H1 (cell line): ENCODE data around the gene HSFX2. TPM values are rescaled to one million over a fixed set of nuclear protein-coding genes. Genes with fewer than 3 reads are reported as not detected.

Experiments
- CTCF ChIA-PET: fragments of 300-600 bp; sonication (Branson Sonifier 250); formaldehyde crosslinking; loops from one replicate; lab custom pipeline; 2021; ENCODE audit not compliant: partially characterized antibody; lab: Charles Lee
- POLR2A ChIA-PET: fragments of 300-600 bp; sonication (Branson Sonifier 250); formaldehyde crosslinking; loops from one replicate; lab custom pipeline; 2021; ENCODE audit warnings: inconsistent platforms; ENCODE audit not compliant: partially characterized antibody; lab: Charles Lee
- DNase-seq, 2 experiments: peaks; one replicate each; pipeline versions ENCODE4 v3.0.0 to v3.0.0-alpha.2; 2010 to 2022; ENCODE audit warnings: low spot score in 2 of 2, low read depth in 1 of 2, mixed read lengths in 1 of 2
- FAIRE-seq: peaks from 2 replicates; lab custom pipeline; 2011; peaks lifted over from hg19 to GRCh38; lab: Jason Lieb, UNC
- H2AFZ ChIP-seq: 2 replicates; pipeline ENCODE4 v1.8.1; 2012; ENCODE audit warnings: low read length, inconsistent platforms
- H2AK5ac ChIP-seq: 2 replicates; pipeline ENCODE4 v1.6.1; 2013; ENCODE audit warnings: low read depth, low read length
- H2BK120ac ChIP-seq: replicated peaks from 2 replicates; pipeline ENCODE3; 2013; ENCODE audit warnings: low read depth, low read length, inconsistent platforms
- H2BK12ac ChIP-seq: 2 replicates; pipeline ENCODE4 v1.6.1; 2013; ENCODE audit warnings: low read depth, low read length
- H2BK15ac ChIP-seq: 2 replicates; pipeline ENCODE4 v1.6.1; 2013; ENCODE audit warnings: low read length
- H2BK20ac ChIP-seq: 2 replicates; pipeline ENCODE4 v1.6.1; 2013; ENCODE audit warnings: low read length
- H2BK5ac ChIP-seq: 2 replicates; pipeline ENCODE4 v1.6.1; 2013; ENCODE audit warnings: low read depth, low read length
- H3K14ac ChIP-seq: 2 replicates; pipeline ENCODE4 v1.6.1; 2013; ENCODE audit warnings: inconsistent platforms; ENCODE audit not compliant: insufficient read length
- H3K18ac ChIP-seq: 2 replicates; pipeline ENCODE4 v1.6.1; 2013; ENCODE audit warnings: low read length; ENCODE audit errors: extremely low read depth
- H3K23ac ChIP-seq: 2 replicates; pipeline ENCODE4 v1.6.1; 2013; ENCODE audit warnings: inconsistent platforms; ENCODE audit not compliant: insufficient read length
- H3K23me2 ChIP-seq: 2 replicates; pipeline ENCODE4 v1.6.1; 2013; ENCODE audit warnings: low read depth, low read length
- H3K27ac ChIP-seq: 2 replicates; pipeline ENCODE4 v1.6.1; 2011; ENCODE audit warnings: low read depth, low read length, inconsistent platforms
- H3K27me3 ChIP-seq, 4 experiments: replicated peaks in 1 of 4; 1 replicate in 1 of 4; 2 replicates in 3 of 4; pipeline versions ENCODE4 v1.6.1 to v1.8.1; 2011 to 2013; ENCODE audit warnings: low read length in 3 of 4, mild to moderate bottlenecking in 3 of 4, inconsistent platforms in 2 of 4, mixed read lengths in 2 of 4, moderate library complexity in 1 of 4; ENCODE audit not compliant: control insufficient read depth in 3 of 4, insufficient read depth in 3 of 4; ENCODE audit errors: extremely low read depth in 1 of 4
- H3K36me3 ChIP-seq, 4 experiments: 2 replicates each; pipeline versions ENCODE4 v1.6.1 to v1.8.1; 2011 to 2013; ENCODE audit warnings: mild to moderate bottlenecking in 4 of 4, low read length in 3 of 4, moderate library complexity in 2 of 4, control low read depth in 1 of 4, inconsistent platforms in 1 of 4; ENCODE audit not compliant: insufficient read depth in 4 of 4, control insufficient read depth in 2 of 4
- H3K4ac ChIP-seq: replicated peaks from 2 replicates; pipeline ENCODE3; 2013; ENCODE audit warnings: low read length, low read depth, mixed read lengths, inconsistent platforms; ENCODE audit not compliant: insufficient read length
- H3K4me1 ChIP-seq, 4 experiments: replicated peaks in 1 of 4; 1 replicate in 1 of 4; 2 replicates in 3 of 4; pipeline versions ENCODE4 v1.6.1 to v1.8.1; 2011 to 2013; ENCODE audit warnings: low read length in 3 of 4, inconsistent platforms in 2 of 4, mixed read lengths in 1 of 4; ENCODE audit not compliant: insufficient read depth in 4 of 4, control insufficient read depth in 3 of 4
- H3K4me2 ChIP-seq, 2 experiments: 2 replicates each; pipeline versions ENCODE4 v1.6.1 to v1.8.1; 2011 to 2013; ENCODE audit warnings: low read depth in 2 of 2, low read length in 2 of 2, control low read depth in 1 of 2, inconsistent platforms in 1 of 2, mild to moderate bottlenecking in 1 of 2; ENCODE audit not compliant: insufficient read depth in 1 of 2
- H3K4me3 ChIP-seq, 4 experiments: fragments of 200-600, 300-600 bp in 1 of 4; sonication (generic), shearing (Covaris generic), sonication (Bioruptor Twin) in 1 of 4; 2 replicates each; pipeline versions ENCODE4 v1.5.1 to v1.8.1; 2011 to 2016; ENCODE audit warnings: low read length in 4 of 4, low read depth in 3 of 4, control low read depth in 2 of 4, inconsistent platforms in 2 of 4, mild to moderate bottlenecking in 2 of 4, mixed read lengths in 1 of 4, moderate library complexity in 1 of 4; ENCODE audit not compliant: insufficient read depth in 2 of 4; ENCODE audit errors: extremely low read depth in 1 of 4
- H3K56ac ChIP-seq: replicated peaks from 2 replicates; pipeline ENCODE3; 2013; ENCODE audit warnings: low read depth, mild to moderate bottlenecking, mixed read lengths, low read length, inconsistent platforms; ENCODE audit not compliant: insufficient read length
- H3K79me1 ChIP-seq: 2 replicates; pipeline ENCODE4 v1.6.1; 2013; ENCODE audit warnings: low read depth, low read length, control low read depth
- H3K79me2 ChIP-seq, 2 experiments: 2 replicates each; pipeline versions ENCODE4 v1.6.1 to v1.8.1; 2012 to 2013; ENCODE audit warnings: low read length in 2 of 2, mild to moderate bottlenecking in 2 of 2, inconsistent platforms in 1 of 2; ENCODE audit not compliant: insufficient read depth in 2 of 2, control insufficient read depth in 1 of 2
- H3K9ac ChIP-seq, 4 experiments: replicated peaks in 1 of 4; 1 replicate in 1 of 4; 2 replicates in 3 of 4; pipeline versions ENCODE4 v1.6.1 to v1.8.1; 2011 to 2013; ENCODE audit warnings: low read depth in 3 of 4, low read length in 3 of 4, control low read depth in 2 of 4, mild to moderate bottlenecking in 2 of 4, moderate library complexity in 2 of 4, inconsistent platforms in 1 of 4; ENCODE audit errors: extremely low read depth in 1 of 4
- H3K9me3 ChIP-seq, 2 experiments: 2 replicates each; pipeline versions ENCODE4 v1.6.1 to v1.8.1; 2012 to 2013; ENCODE audit warnings: mild to moderate bottlenecking in 2 of 2, moderate library complexity in 2 of 2, control low read depth in 1 of 2, inconsistent platforms in 1 of 2, low read depth in 1 of 2, low read length in 1 of 2, mixed read lengths in 1 of 2; ENCODE audit not compliant: insufficient read depth in 2 of 2
- H4K20me1 ChIP-seq, 2 experiments: replicated peaks in 1 of 2; 2 replicates each; pipeline versions ENCODE3 to v1.8.1; 2011 to 2013; ENCODE audit warnings: inconsistent platforms in 2 of 2, low read length in 2 of 2, mild to moderate bottlenecking in 1 of 2; ENCODE audit not compliant: insufficient read depth in 2 of 2, control insufficient read depth in 1 of 2
- H4K5ac ChIP-seq: 2 replicates; pipeline ENCODE4 v1.6.1; 2013; ENCODE audit warnings: low read length, low read depth, mixed read lengths, inconsistent platforms; ENCODE audit not compliant: insufficient read length
- H4K8ac ChIP-seq: 2 replicates; pipeline ENCODE4 v1.8.0; 2013; ENCODE audit warnings: mild to moderate bottlenecking, moderate library complexity, low read length, inconsistent platforms; ENCODE audit not compliant: insufficient read depth; ENCODE audit errors: extremely low read depth
- H4K91ac ChIP-seq: replicated peaks from 2 replicates; pipeline ENCODE3; 2013; ENCODE audit warnings: low read length, mixed read lengths, inconsistent platforms; ENCODE audit not compliant: insufficient read length
- BCL11A ChIP-seq, 2 experiments: IDR thresholded peaks; one replicate each; pipeline ENCODE4 v1.6.1; 2011; ENCODE audit warnings: low read depth in 2 of 2, low read length in 2 of 2, mild to moderate bottlenecking in 2 of 2
- CBX5 ChIP-seq: fragments of 300-800, 300-1000 bp; sonication (generic); IDR thresholded peaks from 2 replicates; pipeline ENCODE4 v1.7.1; 2016; ENCODE audit warnings: antibody characterized with exemption, low read length, low read depth
- CEBPB ChIP-seq: IDR thresholded peaks from 2 replicates; pipeline ENCODE4 v1.6.1; 2012; ENCODE audit warnings: low read depth, low read length
- CTBP2 ChIP-seq: IDR thresholded peaks from 2 replicates; pipeline ENCODE4 v1.7.0; 2011; ENCODE audit warnings: borderline replicate concordance, mild to moderate bottlenecking, moderate library complexity, mixed read lengths, low read length; ENCODE audit not compliant: insufficient read depth, insufficient read length
- EGR1 ChIP-seq: IDR thresholded peaks from 2 replicates; pipeline ENCODE4 v1.6.1; 2011; ENCODE audit warnings: low read depth, low read length, borderline replicate concordance
- KDM4A ChIP-seq: IDR thresholded peaks from one replicate; pipeline ENCODE4 v1.7.1; 2012; ENCODE audit warnings: low read depth, mild to moderate bottlenecking, moderate library complexity, low read length, inconsistent platforms; ENCODE audit not compliant: severe bottlenecking
- POU5F1 ChIP-seq: IDR thresholded peaks from 2 replicates; pipeline ENCODE4 v1.6.1; 2011; ENCODE audit warnings: low read depth, mild to moderate bottlenecking, low read length, moderate library complexity
- RNF2 ChIP-seq: fragments of 200-900, 300-1000 bp; sonication (generic); IDR thresholded peaks from 2 replicates; pipeline ENCODE4 v1.7.1; 2016; ENCODE audit warnings: borderline replicate concordance, low read depth, mild to moderate bottlenecking, antibody characterized with exemption, low read length; ENCODE audit not compliant: poor library complexity, severe bottlenecking; ENCODE audit errors: missing control alignments
- RXRA ChIP-seq: IDR thresholded peaks from 2 replicates; pipeline ENCODE4 v1.6.1; 2011; ENCODE audit warnings: low read depth, mild to moderate bottlenecking, low read length, moderate library complexity; ENCODE audit not compliant: insufficient read depth
- SAP30 ChIP-seq: fragments of 300-600 bp; sonication (generic); IDR thresholded peaks from 2 replicates; pipeline ENCODE4 v1.7.1; 2012; ENCODE audit warnings: low read length, moderate library complexity, mild to moderate bottlenecking, inconsistent platforms; ENCODE audit not compliant: insufficient read depth, insufficient replicate concordance
- SP1 ChIP-seq: IDR thresholded peaks from 2 replicates; pipeline ENCODE4 v1.6.1; 2011; ENCODE audit warnings: low read depth, low read length
- SP2 ChIP-seq: IDR thresholded peaks from 2 replicates; pipeline ENCODE4 v1.6.1; 2012; ENCODE audit warnings: mild to moderate bottlenecking, low read length, inconsistent platforms
- SUZ12 ChIP-seq: fragments of 200-600 bp; sonication (generic); IDR thresholded peaks from 2 replicates; pipeline ENCODE4 v1.6.1; 2012; ENCODE audit warnings: mild to moderate bottlenecking, inconsistent platforms, low read length, moderate library complexity, mixed read lengths
- TCF12 ChIP-seq: IDR thresholded peaks from 2 replicates; pipeline ENCODE4 v1.6.1; 2011; ENCODE audit warnings: low read depth, mild to moderate bottlenecking, low read length
- ZNF274 ChIP-seq: IDR thresholded peaks from 2 replicates; pipeline ENCODE4 v1.7.0; 2012; ENCODE audit warnings: low read length, borderline replicate concordance; ENCODE audit errors: extremely low read depth
- WGBS, 2 experiments: shearing (Covaris generic) in 1 of 2; methylation state at CpG; one replicate each; pipeline versions ENCODE4 v1.1.6 to v1.1.7; 2013 to 2015; ENCODE audit warnings: low lambda C conversion rate in 2 of 2, mixed read lengths in 2 of 2, inconsistent platforms in 1 of 2, low coverage in 1 of 2, missing lambda C conversion rate in 1 of 2; ENCODE audit not compliant: insufficient replicate concordance in 2 of 2, insufficient coverage in 1 of 2, insufficient read length in 1 of 2; ENCODE audit errors: extremely low coverage in 1 of 2, missing lambda C conversion rate in 1 of 2; 5-methylcytosine and 5-hydroxymethylcytosine counted together
- polyA plus RNA-seq, 7 experiments: library from polyadenylated mRNA; depleted of rRNA in 3 of 7; stranded (reverse) in 5 of 7; unstranded in 2 of 7; fragments of >200 nt in 5 of 7; fragments of 200-250 nt in 2 of 7; gene quantifications; 1 replicate in 5 of 7; 2 replicates in 1 of 7; 4 replicates in 1 of 7; pipeline versions ENCODE4 v1.2.1 to v1.2.3, GENCODE V29; 2011 to 2013; ENCODE audit warnings: missing spikeins in 2 of 7, mixed read lengths in 2 of 7
- total RNA-seq: library from RNA; stranded (reverse); fragmentation: NEBNext Ultra II Directional; extraction: Animal tissue kit (Norgen Biotek cat#: 25700); gene quantifications from 2 replicates; pipeline ENCODE4 v1.2.1, GENCODE V29; 2021

HSFX2 gene
- total and polyA plus RNA-seq, 2 of the 8 experiments (the other 6 are each of a cell fraction or from before 2014, with no cell fraction given), result 0.17 TPM; not detected in 1

DNA sequence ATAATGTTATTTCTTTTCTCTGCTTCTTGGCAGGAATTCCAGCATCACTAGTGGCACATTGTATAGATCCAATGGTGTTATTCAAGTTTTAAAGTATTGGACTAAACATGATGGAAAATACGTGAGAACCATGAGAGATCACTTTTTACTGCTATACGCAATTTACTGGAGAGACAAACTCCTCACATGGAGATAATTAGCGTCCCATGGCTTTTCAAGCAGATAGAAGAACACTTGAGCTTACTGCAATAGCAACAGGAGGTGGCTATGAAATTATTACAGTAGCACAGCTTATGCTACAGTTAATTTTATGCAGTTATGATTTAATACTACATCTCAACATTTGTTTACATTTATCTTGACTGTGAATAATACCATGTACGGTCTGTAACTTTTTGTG lies 48.4 kb upstream of the HSFX2 start:
- peak; percentile 7 for FAIRE-seq
- TF ChIP-seq KDM4A, result no peak
- no peak for TF ChIP-seq BCL11A (IDR thresholded peaks at IDR 0.05; ENCODE audit: low read depth in 2 of 2, low read length in 2 of 2)
- TF ChIP-seq SP1, result no peak
- TF ChIP-seq SAP30, result no peak
- TF ChIP-seq SP2, result no peak
- TF ChIP-seq SUZ12, result no peak
- TF ChIP-seq CEBPB, result no peak
- no peak for TF ChIP-seq RNF2
- no peak for TF ChIP-seq TCF12
- no peak for TF ChIP-seq RXRA
- no peak for TF ChIP-seq ZNF274
- no peak for TF ChIP-seq CTBP2
- no peak for TF ChIP-seq POU5F1
- TF ChIP-seq EGR1, result no peak
- no peak for TF ChIP-seq CBX5

More for the DNA sequence above, 48.4 kb upstream of the HSFX2 start:
- POLR2A ChIA-PET, result no interaction called here
- Histone ChIP-seq H3K23me2 (no peaks in the 10 kb centered on the region), H3K23ac (no peak overlapping the region), H3K79me2 (no peaks in the 10 kb centered on the region), H2AK5ac (no peak overlapping the region), H3K18ac (no peak overlapping the region), H2AFZ (no peak overlapping the region), H3K4me2 (no peak overlapping the region), H3K4me1 (no peaks in the 10 kb centered on the region), H3K14ac (no peak overlapping the region), H4K5ac (no peak overlapping the region), H4K20me1 (no peaks in the 10 kb centered on the region), H2BK12ac (no peak overlapping the region), H3K9ac (no peak overlapping the region), H2BK20ac (no peak overlapping the region), H3K27me3 (no peaks in the 10 kb centered on the region), H2BK5ac (no peak overlapping the region), H2BK120ac (no peak overlapping the region), H2BK15ac (no peak overlapping the region), H3K4me3 (no peak overlapping the region), H4K91ac (no peak overlapping the region), H3K36me3 (no peaks in the 10 kb centered on the region), H3K79me1 (no peaks in the 10 kb centered on the region), H3K4ac (no peak overlapping the region), H4K8ac (no peak overlapping the region), H3K27ac (no peak overlapping the region), H3K9me3 (no peaks in the 10 kb centered on the region), H3K56ac (no peak overlapping the region)
- 85% methylated on average over 4 of the region's 4 CpGs; no CpG with 5 or more reads in 1 of the 2 experiments for WGBS, 2 experiments
- CTCF ChIA-PET, result no interaction called here
- DNase-seq, result no peak
